C4-2B (cell line): Measurements from ENCODE around the gene LRWD1.

Experiments used
- CTCF ChIP-seq: fragments of 450-650 bp; conservative IDR thresholded peaks from 2 replicates; pipeline ENCODE4 v1.5.1; 2017; ENCODE audit warnings: mild to moderate bottlenecking
- ZFX ChIP-seq: fragments of 450-650 bp; IDR thresholded peaks from 2 replicates; pipeline ENCODE4 v1.6.1; 2017

- TF ChIP-seq CTCF (no peak), ZFX (no peak)
Observed at GRCh38 chr7:102444961-102445673, 19.7 kb upstream of the LRWD1 start.
